H1 (cell line): ENCODE results near the gene ZFP57. TPM values are rescaled to one million over a fixed set of nuclear protein-coding genes. Genes with fewer than 3 reads are reported as not detected.

Experiments used
- polyA plus RNA-seq, 7 experiments: library from polyadenylated mRNA; depleted of rRNA in 3 of 7; stranded (reverse) in 5 of 7; unstranded in 2 of 7; fragments of >200 nt in 5 of 7; fragments of 200-250 nt in 2 of 7; gene quantifications; 1 replicate in 5 of 7; 2 replicates in 1 of 7; 4 replicates in 1 of 7; pipeline versions ENCODE4 v1.2.1 to v1.2.3, GENCODE V29; 2011 to 2013; ENCODE audit warnings: missing spikeins in 2 of 7, mixed read lengths in 2 of 7
- small RNA-seq: library from polyadenylated mRNA; stranded (forward); fragments of <200 nt; extraction: miRNeasy Mini kit (QIAGEN cat#:217004); gene quantifications from one replicate; pipeline ENCODE3, GENCODE V24; 2013; ENCODE audit not compliant: insufficient read depth
- total RNA-seq: library from RNA; stranded (reverse); fragmentation: NEBNext Ultra II Directional; extraction: Animal tissue kit (Norgen Biotek cat#: 25700); gene quantifications from 2 replicates; pipeline ENCODE4 v1.2.1, GENCODE V29; 2021

ZFP57 gene
- total and polyA plus RNA-seq, 2 of the 8 experiments (the other 6 are each of a cell fraction or from before 2014, with no cell fraction given), result 0.85 to 1.2 TPM

Small RNAs within 50 kb of the gene (small RNA-seq; reads per million reads assigned to genes)
- not detected for gene SUMO2P1

Other genes starting within 250 kb of the ZFP57 start
- gene OR10C1, start 241.8 kb downstream of the ZFP57 start, total RNA-seq, result not detected in 2 replicates
- not detected in 2 replicates for gene OR10C1, start 241.8 kb downstream of the ZFP57 start, polyA plus RNA-seq (2011; rRNA removed)
- gene OR11A1, start 224.1 kb downstream of the ZFP57 start, total RNA-seq, result not detected in 2 replicates
- not detected in 2 replicates for gene OR11A1, start 224.1 kb downstream of the ZFP57 start, polyA plus RNA-seq (2011; rRNA removed)
- not detected in 2 replicates for gene OR2H1, start 224.0 kb downstream of the ZFP57 start, total RNA-seq
- not detected in 2 replicates for gene OR2H1, start 224.0 kb downstream of the ZFP57 start, polyA plus RNA-seq (2011; rRNA removed)
- gene MAS1L, start 193.2 kb downstream of the ZFP57 start, total RNA-seq, result not detected in 2 replicates
- not detected in 2 replicates for gene MAS1L, start 193.2 kb downstream of the ZFP57 start, polyA plus RNA-seq (2011; rRNA removed)
- not detected in 2 replicates for gene UBD, start 121.4 kb downstream of the ZFP57 start, total RNA-seq
- gene UBD, start 121.4 kb downstream of the ZFP57 start, polyA plus RNA-seq (2011; rRNA removed), result 0.23 TPM in 1 of 2 replicates, not detected in the other
- gene OR2H2, start 96.0 kb downstream of the ZFP57 start, total RNA-seq, result not detected in 2 replicates
- gene OR2H2, start 96.0 kb downstream of the ZFP57 start, polyA plus RNA-seq (2011; rRNA removed), result not detected in 2 replicates
- 67.8 and 75.9 TPM in 2 replicates for gene GABBR1, start 48.0 kb downstream of the ZFP57 start, total RNA-seq
- 78.3 and 86.7 TPM in 2 replicates for gene GABBR1, start 48.0 kb downstream of the ZFP57 start, polyA plus RNA-seq (2011; rRNA removed)
- 0.31 and 0.86 TPM in 2 replicates for gene MOG, start 24.1 kb downstream of the ZFP57 start, total RNA-seq
- gene MOG, start 24.1 kb downstream of the ZFP57 start, polyA plus RNA-seq (2011; rRNA removed), result 0.17 and 0.19 TPM in 2 replicates
- 6.5 and 9.6 TPM in 2 replicates for gene HLA-F, start 42.3 kb upstream of the ZFP57 start, total RNA-seq
- gene HLA-F, start 42.3 kb upstream of the ZFP57 start, polyA plus RNA-seq (2011; rRNA removed), result 8.9 and 11.7 TPM in 2 replicates
- gene HLA-G, start 146.7 kb upstream of the ZFP57 start, total RNA-seq, result 4.4 and 4.8 TPM in 2 replicates
- gene HLA-G, start 146.7 kb upstream of the ZFP57 start, polyA plus RNA-seq (2011; rRNA removed), result 3.2 and 4.2 TPM in 2 replicates